Esophagus muscularis mucosa (tissue), 4 donors: ENCODE results near the gene ZNF324B. TPM values are rescaled to one million over a fixed set of nuclear protein-coding genes. Genes with fewer than 3 reads are reported as not detected.
A peak's percentile ranks its signal among the peaks of the same experiment; 100 is the strongest.
"Not testable (repeated sequence)": the region's sequence is repeated elsewhere in the genome, so short reads cannot be mapped to it uniquely, and the experiment has no call there.

Source experiments
- DNase-seq: peaks from one replicate; pipeline ENCODE4 v3.0.0-alpha.2; 2017; ENCODE audit errors: extremely low spot score
- H3K27ac ChIP-seq, 4 donors: fragments of 200-600 bp; sonication (generic); replicated peaks in 1 of 4; 1 replicate in 3 of 4; 2 replicates in 1 of 4; pipeline ENCODE4 v1.5.1; 2016 to 2019; ENCODE audit warnings: mild to moderate bottlenecking in 1 of 4
- H3K27me3 ChIP-seq, 4 donors: fragments of 200-600 bp; sonication (generic); one replicate each; pipeline versions ENCODE4 v1.5.1 to v1.6.0; 2016 to 2019
- H3K36me3 ChIP-seq, 4 donors: fragments of 200-600 bp; sonication (generic); one replicate each; pipeline ENCODE4 v1.5.1; 2016 to 2019
- H3K4me1 ChIP-seq, 4 donors: fragments of 200-600 bp; sonication (generic); one replicate each; pipeline ENCODE4 v1.5.1; 2016 to 2019
- H3K4me3 ChIP-seq, 4 donors: fragments of 200-600 bp; sonication (generic); 1 replicate in 2 of 4; 2 replicates in 2 of 4; pipeline ENCODE4 v1.5.1; 2016 to 2019; ENCODE audit warnings: mild to moderate bottlenecking in 4 of 4, moderate library complexity in 1 of 4
- H3K9me3 ChIP-seq, 4 donors: fragments of 200-600 bp; sonication (generic); 1 replicate in 3 of 4; 2 replicates in 1 of 4; pipeline ENCODE4 v1.5.1; 2016 to 2019
- CTCF ChIP-seq, 3 experiments: fragments of 200-600 bp in 2 of 3; fragments of 450-650 bp in 1 of 3; sonication (generic) in 2 of 3; IDR thresholded peaks; one replicate each; pipeline ENCODE4 v1.5.1; 2017 to 2019; ENCODE audit warnings: antibody characterized with exemption in 3 of 3, mild to moderate bottlenecking in 2 of 3, moderate library complexity in 1 of 3
- EP300 ChIP-seq: sonication (generic); formaldehyde crosslinking; IDR thresholded peaks from one replicate; pipeline ENCODE4 v1.6.1; 2017; ENCODE audit warnings: antibody characterized with exemption
- POLR2A ChIP-seq: fragments of 450-650 bp; IDR thresholded peaks from one replicate; pipeline ENCODE4 v1.6.1; 2017; ENCODE audit warnings: antibody characterized with exemption, moderate library complexity, mild to moderate bottlenecking, low read depth
- POLR2AphosphoS5 ChIP-seq, 2 donors: sonication (generic); formaldehyde crosslinking; IDR thresholded peaks; one replicate each; pipeline ENCODE4 v1.6.1; 2017; ENCODE audit warnings: antibody characterized with exemption in 2 of 2
- WGBS: methylation state at CpG from one replicate; pipeline ENCODE4 v1.1.5; 2018; 5-methylcytosine and 5-hydroxymethylcytosine counted together
- intact Hi-C: fragments of 100-400 bp; cut with DNase I; formaldehyde crosslinking; loops from one replicate; pipeline ENCODE4 v1.15.1; 2023
- total RNA-seq, 4 donors: library from RNA; depleted of rRNA; stranded (reverse); fragments of >200 nt; gene quantifications; one replicate each; pipeline versions ENCODE4 v1.1.0 to v1.2.1, GENCODE V29; 2016

The ZNF324B gene
- total RNA-seq, 4 donors from 2014 or later = 7.1 to 9.7 (median 8.3) TPM

- no peak overlapping the region for H3K27ac ChIP-seq
- no peaks in the 10 kb centered on the region for H3K9me3 ChIP-seq
- 90% methylated on average over 14 of the region's 17 CpGs for WGBS
- intact Hi-C loops = no loop called here
- no peak overlapping the region for H3K4me3 ChIP-seq
- no peak for TF ChIP-seq CTCF (IDR thresholded peaks at IDR 0.05)
- TF ChIP-seq POLR2AphosphoS5 (IDR thresholded peaks at IDR 0.05) = no peak
- no peak for TF ChIP-seq POLR2A
- no peak for TF ChIP-seq EP300
- peaks cover 14 to 48% (median 39%) of the 10 kb centered on the region in 4 donors for H3K36me3 ChIP-seq
- H3K4me1 ChIP-seq = peaks cover 11 to 34% (median 21%) of the 10 kb centered on the region in 4 donors
- no peak for DNase-seq
- H3K27me3 ChIP-seq = no peaks in the 10 kb centered on the region
Observed at GRCh38 chr19:58469241-58470013, 18.0 kb downstream of the ZNF324B start.

GRCh38 chr19:58470837-58471543 is 19.6 kb downstream of the ZNF324B start:
- DNase-seq, H3K27me3 ChIP-seq, H3K27ac ChIP-seq, H3K9me3 ChIP-seq, H3K4me3 ChIP-seq, intact Hi-C loops: not testable (repeated sequence)
- WGBS = 97% methylated on average over 7 of the region's 53 CpGs
- Histone ChIP-seq H3K4me1 (peaks cover 17 to 45% (median 31%) of the 10 kb centered on the region in 4 donors), H3K36me3 (peaks cover 14 to 48% (median 39%) of the 10 kb centered on the region in 4 donors)

GRCh38 chr19:58471736-58472135 is 20.3 kb downstream of the ZNF324B start:
- Histone ChIP-seq H3K36me3 (peaks cover 14 to 48% (median 39%) of the 10 kb centered on the region in 4 donors), H3K9me3 (no peaks in the 10 kb centered on the region), H3K27me3 (no peaks in the 10 kb centered on the region), H3K4me3 (no peak overlapping the region), H3K4me1 (peaks cover 18 to 43% (median 30%) of the 10 kb centered on the region in 4 donors), H3K27ac (no peak overlapping the region)
- TF ChIP-seq CTCF (IDR thresholded peaks at IDR 0.05) (no peak), POLR2AphosphoS5 (IDR thresholded peaks at IDR 0.05) (no peak), EP300 (no peak), POLR2A (no peak)
- 93% methylated on average over 31 of the region's 39 CpGs for WGBS
- no peak for DNase-seq
- intact Hi-C loops = no loop called here

GRCh38 chr19:58473775-58474174 is 22.4 kb downstream of the ZNF324B start:
- TF ChIP-seq POLR2AphosphoS5 (IDR thresholded peaks at IDR 0.05) (no peak), CTCF (IDR thresholded peaks at IDR 0.05) (no peak), POLR2A (no peak), EP300 (no peak)
- intact Hi-C loops = no loop called here
- no peak for DNase-seq
- peaks cover 14 to 62% (median 46%) of the 10 kb centered on the region in 4 donors for H3K36me3 ChIP-seq
- peaks cover 18 to 38% (median 24%) of the 10 kb centered on the region in 4 donors for H3K4me1 ChIP-seq
- H3K9me3 ChIP-seq = no peaks in the 10 kb centered on the region
- H3K27me3 ChIP-seq = no peaks in the 10 kb centered on the region
- H3K4me3 ChIP-seq = no peak overlapping the region
- H3K27ac ChIP-seq = no peak overlapping the region

GRCh38 chr19:58474291-58474996 is 23.0 kb downstream of the ZNF324B start:
- Histone ChIP-seq H3K4me3 (no peak overlapping the region), H3K27ac (peak overlapping the region; percentile 84 to 96 (median 90)), H3K36me3 (peaks cover 14 to 63% (median 45%) of the 10 kb centered on the region in 4 donors), H3K4me1 (peaks cover 18 to 31% (median 23%) of the 10 kb centered on the region in 4 donors), H3K27me3 (no peaks in the 10 kb centered on the region), H3K9me3 (no peaks in the 10 kb centered on the region)
- TF ChIP-seq EP300 (no peak), CTCF (IDR thresholded peaks at IDR 0.05) (no peak), POLR2AphosphoS5 (IDR thresholded peaks at IDR 0.05) (no peak), POLR2A (no peak)
- WGBS = 85% methylated on average over 12 of the region's 12 CpGs
- intact Hi-C loops = no loop called here
- DNase-seq = no peak
